Pons (tissue), 1 donor: Measurements from ENCODE around the gene GPA33.
A peak's percentile ranks its signal among the peaks of the same experiment; 100 is the strongest.

ENCODE experiments used
- DNase-seq: peaks from one replicate; pipeline ENCODE4 v3.0.0-alpha.2; 2016; ENCODE audit warnings: low spot score

The GPA33 gene

GRCh38 chr1:167086033-167086432 is 4.1 kb downstream of the GPA33 start:
- no peak for DNase-seq

GRCh38 chr1:167084757-167085156 is 5.4 kb downstream of the GPA33 start:
- DNase-seq = no peak

GRCh38 chr1:167083871-167084270 is 6.3 kb downstream of the GPA33 start:
- no peak for DNase-seq

- DNase-seq = no peak
Observed at GRCh38 chr1:167083066-167083665, 7.0 kb downstream of the GPA33 start.

GRCh38 chr1:167082511-167083027 is 7.6 kb downstream of the GPA33 start:
- DNase-seq = no peak

- DNase-seq = no peak
Observed at GRCh38 chr1:167081594-167082156, 8.5 kb downstream of the GPA33 start.

- no peak for DNase-seq
Observed at GRCh38 chr1:167077868-167078210, 12.3 kb downstream of the GPA33 start.

- DNase-seq = no peak
Observed at GRCh38 chr1:167077128-167077867, 12.9 kb downstream of the GPA33 start.

- no peak for DNase-seq
Observed at GRCh38 chr1:167076136-167076710, 14.0 kb downstream of the GPA33 start.

GRCh38 chr1:167071286-167071685 is 18.9 kb downstream of the GPA33 start:
- no peak for DNase-seq

GRCh38 chr1:167068761-167069160 is 21.4 kb downstream of the GPA33 start:
- DNase-seq = no peak

GRCh38 chr1:167067904-167068303 is 22.3 kb downstream of the GPA33 start:
- no peak for DNase-seq

GRCh38 chr1:167066333-167067122 is 23.6 kb downstream of the GPA33 start:
- DNase-seq = peak; percentile 44

- no peak for DNase-seq
Observed at GRCh38 chr1:167065471-167065870, 24.7 kb downstream of the GPA33 start.

- no peak for DNase-seq
Observed at GRCh38 chr1:167064621-167065020, 25.6 kb downstream of the GPA33 start.

GRCh38 chr1:167061073-167061464 is 29.1 kb downstream of the GPA33 start:
- DNase-seq = no peak

- DNase-seq = no peak
Observed at GRCh38 chr1:167060141-167061072, 29.8 kb downstream of the GPA33 start.

- DNase-seq = no peak
Observed at GRCh38 chr1:167059809-167060107, 30.4 kb downstream of the GPA33 start.

GRCh38 chr1:167059045-167059808 is 30.9 kb downstream of the GPA33 start:
- peak; percentile 48 for DNase-seq

GRCh38 chr1:167057241-167057688 is 32.9 kb downstream of the GPA33 start:
- peak; percentile 48 for DNase-seq
